Prostate gland (tissue), 2 donors: ENCODE data around the gene JKAMP.

Experiments used
- POLR2A ChIP-seq: fragments of 450-650 bp; IDR thresholded peaks from one replicate; pipeline ENCODE4 v1.6.1; 2016; ENCODE audit warnings: antibody characterized with exemption, mild to moderate bottlenecking
- POLR2AphosphoS5 ChIP-seq: sonication (generic); formaldehyde crosslinking; IDR thresholded peaks from one replicate; pipeline ENCODE4 v1.6.1; 2017; ENCODE audit warnings: antibody characterized with exemption
- TF ChIP-seq, protein P1 (sequence below), 4 experiments: fragments of 200-600 bp in 2 of 4; fragments of 450-650 bp in 2 of 4; sonication (generic) in 2 of 4; IDR thresholded peaks; 1 replicate in 3 of 4; 2 replicates in 1 of 4; pipeline ENCODE4 v1.5.1; 2016 to 2019; ENCODE audit warnings: antibody characterized with exemption in 4 of 4, mild to moderate bottlenecking in 2 of 4, moderate library complexity in 2 of 4

DNA sequence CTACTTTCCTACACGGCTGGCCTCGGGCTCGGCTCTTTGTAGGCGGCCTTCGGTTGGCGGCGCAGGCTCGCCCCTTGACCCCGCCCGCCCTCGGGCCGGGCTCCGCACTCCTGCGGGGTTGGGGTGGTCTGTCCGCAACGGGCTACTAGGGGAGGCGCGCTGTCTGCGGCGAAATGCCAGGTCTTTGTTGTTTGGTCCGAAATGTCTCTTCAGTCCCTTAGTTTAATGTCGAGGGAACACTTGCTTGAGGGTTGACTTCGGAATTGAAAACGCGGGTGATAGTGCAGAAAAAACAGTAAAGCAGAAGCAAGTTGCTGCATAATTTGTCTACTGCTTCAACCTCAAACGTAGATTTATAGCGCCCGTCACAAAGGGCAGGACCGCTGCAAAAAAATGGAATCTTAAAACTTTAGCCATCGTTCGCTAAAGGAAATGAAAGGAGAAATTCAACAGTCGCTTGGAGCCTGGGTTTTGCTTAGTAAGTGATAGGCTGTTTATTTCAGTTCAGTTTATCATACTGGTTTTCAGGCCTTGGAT, 390 bp downstream of the JKAMP start:
- TF ChIP-seq, protein P1, sequence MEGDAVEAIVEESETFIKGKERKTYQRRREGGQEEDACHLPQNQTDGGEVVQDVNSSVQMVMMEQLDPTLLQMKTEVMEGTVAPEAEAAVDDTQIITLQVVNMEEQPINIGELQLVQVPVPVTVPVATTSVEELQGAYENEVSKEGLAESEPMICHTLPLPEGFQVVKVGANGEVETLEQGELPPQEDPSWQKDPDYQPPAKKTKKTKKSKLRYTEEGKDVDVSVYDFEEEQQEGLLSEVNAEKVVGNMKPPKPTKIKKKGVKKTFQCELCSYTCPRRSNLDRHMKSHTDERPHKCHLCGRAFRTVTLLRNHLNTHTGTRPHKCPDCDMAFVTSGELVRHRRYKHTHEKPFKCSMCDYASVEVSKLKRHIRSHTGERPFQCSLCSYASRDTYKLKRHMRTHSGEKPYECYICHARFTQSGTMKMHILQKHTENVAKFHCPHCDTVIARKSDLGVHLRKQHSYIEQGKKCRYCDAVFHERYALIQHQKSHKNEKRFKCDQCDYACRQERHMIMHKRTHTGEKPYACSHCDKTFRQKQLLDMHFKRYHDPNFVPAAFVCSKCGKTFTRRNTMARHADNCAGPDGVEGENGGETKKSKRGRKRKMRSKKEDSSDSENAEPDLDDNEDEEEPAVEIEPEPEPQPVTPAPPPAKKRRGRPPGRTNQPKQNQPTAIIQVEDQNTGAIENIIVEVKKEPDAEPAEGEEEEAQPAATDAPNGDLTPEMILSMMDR (IDR thresholded peaks at IDR 0.05), result no peak
- TF ChIP-seq POLR2A (no peak), POLR2AphosphoS5 (no peak)
